ENCODE results near the gene SEPTIN2.
"Not testable (repeated sequence)": the region's sequence is repeated elsewhere in the genome, so short reads cannot be mapped to it uniquely, and the experiment has no call there.

SEPTIN2 gene

GRCh38 chr2:241288324-241288888, 27.3 kb upstream of the SEPTIN2 start:
- DNase-seq (ENCODE audit: low read depth, low spot score) = no peak

- no peak for DNase-seq (ENCODE audit: low read depth, low spot score)
Observed at GRCh38 chr2:241289053-241289452, 26.7 kb upstream of the SEPTIN2 start.

- DNase-seq (ENCODE audit: low read depth, low spot score) = no peak
Observed at GRCh38 chr2:241289597-241289996, 26.1 kb upstream of the SEPTIN2 start.

- no peak for DNase-seq (ENCODE audit: low read depth, low spot score)
Observed at GRCh38 chr2:241291153-241291552, 24.6 kb upstream of the SEPTIN2 start.

GRCh38 chr2:241291977-241292376, 23.7 kb upstream of the SEPTIN2 start:
- DNase-seq (ENCODE audit: low read depth, low spot score) = no peak

GRCh38 chr2:241293378-241293797, 22.3 kb upstream of the SEPTIN2 start:
- DNase-seq (ENCODE audit: low read depth, low spot score) = not testable (repeated sequence)

GRCh38 chr2:241295326-241296095, 20.2 kb upstream of the SEPTIN2 start:
- DNase-seq (ENCODE audit: low read depth, low spot score) = no peak

- no peak for DNase-seq (ENCODE audit: low read depth, low spot score)
Observed at GRCh38 chr2:241296767-241297166, 19.0 kb upstream of the SEPTIN2 start.

- no peak for DNase-seq (ENCODE audit: low read depth, low spot score)
Observed at GRCh38 chr2:241298673-241299072, 17.1 kb upstream of the SEPTIN2 start.

GRCh38 chr2:241300000-241300399, 15.7 kb upstream of the SEPTIN2 start:
- DNase-seq (ENCODE audit: low read depth, low spot score) = no peak

- no peak for DNase-seq (ENCODE audit: low read depth, low spot score)
Observed at GRCh38 chr2:241302083-241302482, 13.6 kb upstream of the SEPTIN2 start.

GRCh38 chr2:241302759-241303651, 12.7 kb upstream of the SEPTIN2 start:
- no peak for DNase-seq (ENCODE audit: low read depth, low spot score)

- DNase-seq (ENCODE audit: low read depth, low spot score) = no peak
Observed at GRCh38 chr2:241304039-241304670, 11.6 kb upstream of the SEPTIN2 start.

GRCh38 chr2:241307055-241307454, 8.7 kb upstream of the SEPTIN2 start:
- DNase-seq (ENCODE audit: low read depth, low spot score) = no peak

GRCh38 chr2:241308267-241308666, 7.5 kb upstream of the SEPTIN2 start:
- DNase-seq (ENCODE audit: low read depth, low spot score) = no peak

GRCh38 chr2:241308832-241309500, 6.8 kb upstream of the SEPTIN2 start:
- no peak for DNase-seq (ENCODE audit: low read depth, low spot score)

- DNase-seq (ENCODE audit: low read depth, low spot score) = no peak
Observed at GRCh38 chr2:241309684-241310117, 6.0 kb upstream of the SEPTIN2 start.

- no peak for DNase-seq (ENCODE audit: low read depth, low spot score)
Observed at GRCh38 chr2:241310917-241311566, 4.7 kb upstream of the SEPTIN2 start.

- DNase-seq (ENCODE audit: low read depth, low spot score) = no peak
Observed at GRCh38 chr2:241312082-241312481, 3.6 kb upstream of the SEPTIN2 start.

- DNase-seq (ENCODE audit: low read depth, low spot score) = no peak
Observed at GRCh38 chr2:241313543-241314095, 2.1 kb upstream of the SEPTIN2 start.
